Gastroesophageal sphincter (tissue), 3 donors: Measurements from ENCODE around the gene FOXK1.

ENCODE experiments used
- CTCF ChIP-seq, 4 experiments: fragments of 200-600 bp in 2 of 4; fragments of 450-650 bp in 2 of 4; sonication (generic) in 1 of 4; IDR thresholded peaks; one replicate each; pipeline ENCODE4 v1.5.1; 2017 to 2019; ENCODE audit warnings: antibody characterized with exemption in 4 of 4, mild to moderate bottlenecking in 2 of 4, moderate library complexity in 2 of 4
- POLR2A ChIP-seq, 2 donors: fragments of 450-650 bp; IDR thresholded peaks; one replicate each; pipeline ENCODE4 v1.6.1; 2017; ENCODE audit warnings: antibody characterized with exemption in 2 of 2, mild to moderate bottlenecking in 2 of 2, moderate library complexity in 1 of 2

- TF ChIP-seq CTCF (IDR thresholded peaks at IDR 0.05), result no peak
- no peak for TF ChIP-seq POLR2A (IDR thresholded peaks at IDR 0.05)
Measured at GRCh38 chr7:4796453-4796852, 114.4 kb downstream of the FOXK1 start.
